ENCODE data around the gene NAA10.
A peak's percentile ranks its signal among the peaks of the same experiment; 100 is the strongest.

Gene NAA10

GRCh38 chrX:153901753-153902140 is 33.1 kb downstream of the NAA10 start (continued):
- TF ChIP-seq KLF1 (tag by site-specific recombination; IDR thresholded peaks at IDR 0.05), result no peak
- no peak for TF ChIP-seq PBX3 (CRISPR knock-in tag; IDR thresholded peaks at IDR 0.05)

GRCh38 chrX:153900831-153901752 is 33.7 kb downstream of the NAA10 start:
- CTCF ChIA-PET, result interaction anchor here (0.6 to 1.1 kb wide), 2 partner anchors 52 to 151 kb away, joined by 3 read pairs; no protein-coding TSS in a partner anchor
- Histone ChIP-seq H3K4me1 (ENCODE audit: control insufficient read depth, insufficient read depth, low read length) (no peaks in the 10 kb centered on the region), H3K4me3 (ENCODE audit: low read depth, low read length) (no peak overlapping the region), H3K9me3 (ENCODE audit: control insufficient read depth, insufficient read depth, low read depth, low read length) (no peaks in the 10 kb centered on the region; the same call in 1 of the 2 replicates), H3K27ac (ENCODE audit: extremely low read depth, low read depth, low read length) (no peak overlapping the region), H3K36me3 (ENCODE audit: control insufficient read depth in 2 of 2, insufficient read depth in 1 of 2, low read length in 2 of 2) (no peaks in the 10 kb centered on the region)
- POLR2A ChIA-PET, result interaction anchor here (0.9 to 1.2 kb wide), 2 partner anchors 27 to 82 kb away, joined by 3 read pairs; no protein-coding TSS in a partner anchor
- TF ChIP-seq ZNF488 (tag by site-specific recombination; IDR thresholded peaks at IDR 0.05) (peak; percentile 16; the same call in 1 of the 2 replicates), MYNN (tag by site-specific recombination; IDR thresholded peaks at IDR 0.05; ENCODE audit: borderline replicate concordance) (0 out of 2 replicates have a peak, but pooled peaks have one; percentile 15), ZNF433 (tag by site-specific recombination; IDR thresholded peaks at IDR 0.05; ENCODE audit: low read depth) (no peak), KLF8 (tag by site-specific recombination; IDR thresholded peaks at IDR 0.05) (no peak), PRDM1 (tag by site-specific recombination; IDR thresholded peaks at IDR 0.05) (no peak), IKZF3 (tag by site-specific recombination; IDR thresholded peaks at IDR 0.05) (no peak), PATZ1 (tag by site-specific recombination; IDR thresholded peaks at IDR 0.05) (peak; percentile 45; the same call in 1 of the 2 replicates), ZNF626 (tag by site-specific recombination; IDR thresholded peaks at IDR 0.05) (no peak)
- TF ChIP-seq, protein P1, sequence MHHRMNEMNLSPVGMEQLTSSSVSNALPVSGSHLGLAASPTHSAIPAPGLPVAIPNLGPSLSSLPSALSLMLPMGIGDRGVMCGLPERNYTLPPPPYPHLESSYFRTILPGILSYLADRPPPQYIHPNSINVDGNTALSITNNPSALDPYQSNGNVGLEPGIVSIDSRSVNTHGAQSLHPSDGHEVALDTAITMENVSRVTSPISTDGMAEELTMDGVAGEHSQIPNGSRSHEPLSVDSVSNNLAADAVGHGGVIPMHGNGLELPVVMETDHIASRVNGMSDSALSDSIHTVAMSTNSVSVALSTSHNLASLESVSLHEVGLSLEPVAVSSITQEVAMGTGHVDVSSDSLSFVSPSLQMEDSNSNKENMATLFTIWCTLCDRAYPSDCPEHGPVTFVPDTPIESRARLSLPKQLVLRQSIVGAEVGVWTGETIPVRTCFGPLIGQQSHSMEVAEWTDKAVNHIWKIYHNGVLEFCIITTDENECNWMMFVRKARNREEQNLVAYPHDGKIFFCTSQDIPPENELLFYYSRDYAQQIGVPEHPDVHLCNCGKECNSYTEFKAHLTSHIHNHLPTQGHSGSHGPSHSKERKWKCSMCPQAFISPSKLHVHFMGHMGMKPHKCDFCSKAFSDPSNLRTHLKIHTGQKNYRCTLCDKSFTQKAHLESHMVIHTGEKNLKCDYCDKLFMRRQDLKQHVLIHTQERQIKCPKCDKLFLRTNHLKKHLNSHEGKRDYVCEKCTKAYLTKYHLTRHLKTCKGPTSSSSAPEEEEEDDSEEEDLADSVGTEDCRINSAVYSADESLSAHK (tag by site-specific recombination; IDR thresholded peaks at IDR 0.05), result no peak
- TF ChIP-seq, protein P2, sequence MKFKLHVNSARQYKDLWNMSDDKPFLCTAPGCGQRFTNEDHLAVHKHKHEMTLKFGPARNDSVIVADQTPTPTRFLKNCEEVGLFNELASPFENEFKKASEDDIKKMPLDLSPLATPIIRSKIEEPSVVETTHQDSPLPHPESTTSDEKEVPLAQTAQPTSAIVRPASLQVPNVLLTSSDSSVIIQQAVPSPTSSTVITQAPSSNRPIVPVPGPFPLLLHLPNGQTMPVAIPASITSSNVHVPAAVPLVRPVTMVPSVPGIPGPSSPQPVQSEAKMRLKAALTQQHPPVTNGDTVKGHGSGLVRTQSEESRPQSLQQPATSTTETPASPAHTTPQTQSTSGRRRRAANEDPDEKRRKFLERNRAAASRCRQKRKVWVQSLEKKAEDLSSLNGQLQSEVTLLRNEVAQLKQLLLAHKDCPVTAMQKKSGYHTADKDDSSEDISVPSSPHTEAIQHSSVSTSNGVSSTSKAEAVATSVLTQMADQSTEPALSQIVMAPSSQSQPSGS (tag by site-specific recombination; IDR thresholded peaks at IDR 0.05; ENCODE audit: low read depth), result no peak
- TF ChIP-seq, protein P3, sequence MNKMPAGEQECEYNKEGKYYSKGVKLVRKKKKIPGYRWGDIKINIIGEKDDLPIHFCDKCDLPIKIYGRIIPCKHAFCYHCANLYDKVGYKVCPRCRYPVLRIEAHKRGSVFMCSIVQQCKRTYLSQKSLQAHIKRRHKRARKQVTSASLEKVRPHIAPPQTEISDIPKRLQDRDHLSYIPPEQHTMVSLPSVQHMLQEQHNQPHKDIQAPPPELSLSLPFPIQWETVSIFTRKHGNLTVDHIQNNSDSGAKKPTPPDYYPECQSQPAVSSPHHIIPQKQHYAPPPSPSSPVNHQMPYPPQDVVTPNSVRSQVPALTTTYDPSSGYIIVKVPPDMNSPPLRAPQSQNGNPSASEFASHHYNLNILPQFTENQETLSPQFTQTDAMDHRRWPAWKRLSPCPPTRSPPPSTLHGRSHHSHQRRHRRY (tag by site-specific recombination; IDR thresholded peaks at IDR 0.05), result peak; percentile 68; the same call in 1 of the 2 replicates
- TF ChIP-seq, protein P4, sequence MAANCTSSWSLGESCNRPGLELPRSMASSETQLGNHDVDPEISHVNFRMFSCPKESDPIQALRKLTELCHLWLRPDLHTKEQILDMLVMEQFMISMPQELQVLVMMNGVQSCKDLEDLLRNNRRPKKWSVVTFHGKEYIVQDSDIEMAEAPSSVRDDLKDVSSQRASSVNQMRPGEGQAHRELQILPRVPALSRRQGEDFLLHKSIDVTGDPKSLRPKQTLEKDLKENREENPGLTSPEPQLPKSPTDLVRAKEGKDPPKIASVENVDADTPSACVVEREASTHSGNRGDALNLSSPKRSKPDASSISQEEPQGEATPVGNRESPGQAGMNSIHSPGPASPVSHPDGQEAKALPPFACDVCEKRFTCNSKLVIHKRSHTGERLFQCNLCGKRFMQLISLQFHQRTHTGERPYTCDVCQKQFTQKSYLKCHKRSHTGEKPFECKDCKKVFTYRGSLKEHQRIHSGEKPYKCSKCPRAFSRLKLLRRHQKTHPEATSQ (tag by site-specific recombination; IDR thresholded peaks at IDR 0.05), result no peak
- TF ChIP-seq, protein P5, sequence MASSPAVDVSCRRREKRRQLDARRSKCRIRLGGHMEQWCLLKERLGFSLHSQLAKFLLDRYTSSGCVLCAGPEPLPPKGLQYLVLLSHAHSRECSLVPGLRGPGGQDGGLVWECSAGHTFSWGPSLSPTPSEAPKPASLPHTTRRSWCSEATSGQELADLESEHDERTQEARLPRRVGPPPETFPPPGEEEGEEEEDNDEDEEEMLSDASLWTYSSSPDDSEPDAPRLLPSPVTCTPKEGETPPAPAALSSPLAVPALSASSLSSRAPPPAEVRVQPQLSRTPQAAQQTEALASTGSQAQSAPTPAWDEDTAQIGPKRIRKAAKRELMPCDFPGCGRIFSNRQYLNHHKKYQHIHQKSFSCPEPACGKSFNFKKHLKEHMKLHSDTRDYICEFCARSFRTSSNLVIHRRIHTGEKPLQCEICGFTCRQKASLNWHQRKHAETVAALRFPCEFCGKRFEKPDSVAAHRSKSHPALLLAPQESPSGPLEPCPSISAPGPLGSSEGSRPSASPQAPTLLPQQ (tag by site-specific recombination; IDR thresholded peaks at IDR 0.05), result no peak
- TF ChIP-seq, protein P6, sequence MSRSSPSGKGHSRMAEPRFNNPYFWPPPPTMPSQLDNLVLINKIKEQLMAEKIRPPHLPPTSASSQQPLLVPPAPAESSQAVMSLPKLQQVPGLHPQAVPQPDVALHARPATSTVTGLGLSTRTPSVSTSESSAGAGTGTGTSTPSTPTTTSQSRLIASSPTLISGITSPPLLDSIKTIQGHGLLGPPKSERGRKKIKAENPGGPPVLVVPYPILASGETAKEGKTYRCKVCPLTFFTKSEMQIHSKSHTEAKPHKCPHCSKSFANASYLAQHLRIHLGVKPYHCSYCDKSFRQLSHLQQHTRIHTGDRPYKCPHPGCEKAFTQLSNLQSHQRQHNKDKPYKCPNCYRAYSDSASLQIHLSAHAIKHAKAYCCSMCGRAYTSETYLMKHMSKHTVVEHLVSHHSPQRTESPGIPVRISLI (tag by site-specific recombination; IDR thresholded peaks at IDR 0.05), result no peak
- TF ChIP-seq, protein P7, sequence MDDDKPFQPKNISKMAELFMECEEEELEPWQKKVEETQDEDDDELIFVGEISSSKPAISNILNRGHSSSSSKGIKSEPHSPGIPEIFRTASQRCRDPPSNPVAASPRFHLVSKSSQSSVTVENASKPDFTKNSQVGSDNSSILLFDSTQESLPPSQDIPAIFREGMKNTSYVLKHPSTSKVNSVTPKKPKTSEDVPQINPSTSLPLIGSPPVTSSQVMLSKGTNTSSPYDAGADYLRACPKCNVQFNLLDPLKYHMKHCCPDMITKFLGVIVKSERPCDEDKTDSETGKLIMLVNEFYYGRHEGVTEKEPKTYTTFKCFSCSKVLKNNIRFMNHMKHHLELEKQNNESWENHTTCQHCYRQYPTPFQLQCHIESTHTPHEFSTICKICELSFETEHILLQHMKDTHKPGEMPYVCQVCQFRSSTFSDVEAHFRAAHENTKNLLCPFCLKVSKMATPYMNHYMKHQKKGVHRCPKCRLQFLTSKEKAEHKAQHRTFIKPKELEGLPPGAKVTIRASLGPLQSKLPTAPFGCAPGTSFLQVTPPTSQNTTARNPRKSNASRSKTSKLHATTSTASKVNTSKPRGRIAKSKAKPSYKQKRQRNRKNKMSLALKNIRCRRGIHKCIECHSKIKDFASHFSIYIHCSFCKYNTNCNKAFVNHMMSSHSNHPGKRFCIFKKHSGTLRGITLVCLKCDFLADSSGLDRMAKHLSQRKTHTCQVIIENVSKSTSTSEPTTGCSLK (tag by site-specific recombination; IDR thresholded peaks at IDR 0.05), result no peak
